ENCODE measurements around the gene ETS1.

Gene ETS1

GRCh38 chr11:128592454-128592853 lies 5.1 kb upstream of the ETS1 start:
- no peak for DNase-seq

DNA sequence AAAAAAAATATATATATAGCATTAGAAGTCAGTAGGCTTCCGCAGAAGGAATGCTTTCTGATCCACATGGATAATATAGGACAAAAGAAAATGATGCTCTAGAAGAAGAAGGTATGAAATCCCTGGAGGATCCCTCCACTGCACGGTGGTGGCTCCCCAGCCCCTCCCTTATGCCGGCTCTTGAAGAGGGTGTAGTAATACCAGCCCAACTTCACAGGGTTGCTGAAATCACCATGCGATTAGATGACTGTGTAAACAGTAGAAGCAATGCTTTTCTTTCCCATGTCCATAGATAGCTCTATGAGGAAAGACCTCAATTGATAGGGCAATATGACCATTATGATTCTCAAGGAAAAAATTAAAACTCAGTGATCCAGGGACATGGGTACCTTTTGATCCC lies 3.2 kb upstream of the ETS1 start:
- DNase-seq = no peak

DNA sequence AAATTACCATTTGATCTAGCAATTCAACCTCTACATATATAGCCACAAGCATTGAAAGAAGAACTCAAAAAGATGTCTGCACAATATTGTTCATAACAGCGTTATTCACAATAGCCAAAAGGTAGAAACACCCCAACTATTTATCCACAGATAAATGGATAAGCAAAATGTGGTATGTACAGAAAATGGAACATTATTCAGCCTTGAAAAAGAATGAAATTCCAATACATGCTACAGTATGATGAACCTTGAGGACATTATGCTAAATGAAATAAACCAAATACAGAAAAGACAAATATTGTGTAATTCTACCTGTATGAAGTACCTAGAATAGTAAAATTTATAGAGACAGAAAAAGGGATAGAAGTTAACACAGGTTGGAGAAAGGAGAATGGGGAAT lies 2.6 kb upstream of the ETS1 start:
- no peak for DNase-seq

- no peak for DNase-seq
Measured at GRCh38 chr11:128588093-128588492, 735 bp upstream of the ETS1 start.

- DNase-seq = no peak
Measured at GRCh38 chr11:128586689-128587088, 669 bp downstream of the ETS1 start.

GRCh38 chr11:128585498-128586238 lies 1.7 kb downstream of the ETS1 start:
- no peak for DNase-seq

- no peak for DNase-seq
Measured at GRCh38 chr11:128584253-128584652, 3.1 kb downstream of the ETS1 start.

GRCh38 chr11:128582496-128583366 lies 4.6 kb downstream of the ETS1 start:
- no peak for DNase-seq

DNA sequence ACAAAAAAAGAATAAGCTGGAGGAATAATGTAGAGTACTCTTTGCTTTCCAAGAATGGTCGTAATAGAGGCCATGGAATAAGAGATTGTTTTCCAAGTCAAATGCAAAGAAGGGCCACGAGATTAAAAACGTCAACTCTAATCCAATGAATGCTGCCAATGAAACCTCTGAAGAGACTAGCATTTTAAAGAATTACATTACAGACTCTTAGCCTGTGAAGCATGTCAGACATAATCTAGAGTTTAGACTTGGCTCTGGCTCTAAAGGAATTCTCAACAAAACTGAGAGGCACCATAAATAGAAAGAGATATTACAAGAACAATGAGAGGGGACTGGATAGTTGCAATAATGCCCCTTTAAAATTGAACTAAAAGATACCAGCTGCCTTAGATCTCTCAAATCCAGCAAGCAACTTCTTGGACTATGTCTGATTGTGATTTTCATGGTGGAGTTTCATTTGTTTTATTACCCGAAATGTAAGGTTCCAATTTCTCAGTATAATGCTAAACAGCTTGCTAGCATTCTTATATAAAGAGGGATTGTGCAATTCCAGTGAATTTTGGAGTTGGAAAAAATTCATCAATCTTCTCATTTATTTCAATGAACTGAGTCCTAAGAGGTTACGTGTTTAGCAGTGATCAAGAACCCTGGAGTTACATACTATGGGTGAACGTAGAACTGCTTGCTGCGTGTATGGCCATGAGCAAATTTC lies 5.6 kb downstream of the ETS1 start:
- no peak for DNase-seq

DNA sequence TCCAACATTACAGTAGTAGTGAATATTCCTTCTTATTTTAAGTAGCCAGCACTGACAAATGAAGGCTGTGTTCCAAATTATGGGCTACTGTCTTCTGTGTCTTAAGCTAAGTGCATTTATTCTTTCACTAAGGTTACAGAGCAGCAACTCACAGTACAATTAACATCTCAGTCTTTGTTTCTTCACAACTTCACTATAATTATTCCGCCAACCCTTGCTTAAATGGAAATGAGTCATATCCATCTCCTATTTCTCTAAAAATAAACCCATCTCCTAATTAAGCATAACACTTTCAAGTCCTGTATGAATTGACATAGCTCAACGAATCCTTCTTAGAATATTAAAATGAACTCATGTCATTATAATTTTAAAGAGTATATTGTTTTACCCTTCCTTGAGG lies 6.7 kb downstream of the ETS1 start:
- peak; percentile 6 to 11 for DNase-seq

DNA sequence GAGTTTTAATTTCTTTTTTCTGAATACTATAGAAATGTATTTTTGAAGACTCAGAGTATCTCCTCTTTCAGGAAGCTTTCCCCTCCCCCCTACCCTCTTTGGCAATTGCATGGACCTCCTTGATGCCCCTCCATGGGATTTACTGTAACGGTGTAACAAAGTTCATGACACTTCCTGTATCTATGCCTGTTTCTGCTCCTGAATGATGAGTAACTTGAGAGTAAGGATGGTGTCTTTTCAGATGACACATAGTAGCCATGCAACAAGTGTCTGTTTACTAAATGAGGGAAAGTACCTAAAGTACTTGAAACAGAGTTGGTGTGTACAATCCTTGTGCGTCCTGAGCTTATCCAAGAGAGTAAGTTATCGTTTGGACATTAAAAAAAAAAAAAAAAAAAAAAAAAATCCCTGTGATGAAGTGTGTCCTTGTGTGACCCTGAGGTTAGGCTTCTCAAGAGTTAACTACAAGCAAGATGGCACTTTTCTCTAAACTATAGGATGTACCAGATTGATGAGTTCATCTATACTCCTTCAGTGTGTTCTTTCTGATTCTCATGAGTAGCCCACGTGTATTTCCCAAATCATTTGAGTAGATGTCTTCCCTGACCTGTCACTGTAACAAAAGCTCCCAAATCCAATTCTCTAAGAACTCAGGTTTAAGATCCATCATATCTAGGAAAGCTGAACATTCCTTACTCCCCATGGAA lies 7.4 kb downstream of the ETS1 start:
- DNase-seq = no peak

GRCh38 chr11:128576555-128576954 lies 10.8 kb downstream of the ETS1 start:
- no peak for DNase-seq

- no peak for DNase-seq
Measured at GRCh38 chr11:128575961-128576350, 11.4 kb downstream of the ETS1 start.

- DNase-seq = no peak
Measured at GRCh38 chr11:128575174-128575960, 12.0 kb downstream of the ETS1 start.

- DNase-seq = no peak
Measured at GRCh38 chr11:128574576-128575011, 12.8 kb downstream of the ETS1 start.

GRCh38 chr11:128573638-128574037 lies 13.7 kb downstream of the ETS1 start:
- DNase-seq = no peak

DNA sequence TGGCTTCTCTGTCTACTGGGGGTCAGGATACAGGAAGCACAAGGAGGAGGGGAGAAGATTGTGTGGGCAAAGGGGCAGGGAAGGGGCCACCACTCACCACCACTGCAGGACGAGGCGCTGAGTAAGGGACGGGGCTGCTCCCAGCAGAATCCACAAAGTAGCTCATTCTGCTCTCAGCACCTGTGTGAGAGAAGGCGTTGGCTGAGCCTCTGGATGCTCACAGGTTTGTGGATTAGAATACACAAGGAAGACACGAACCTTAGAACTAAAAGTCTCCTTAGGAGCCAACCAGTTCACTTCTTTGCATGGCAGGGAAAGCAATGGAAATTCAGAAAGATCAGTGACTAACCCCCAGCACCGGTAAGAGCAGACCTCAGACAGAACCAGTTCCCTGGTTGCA lies 14.4 kb downstream of the ETS1 start:
- DNase-seq = no peak

- no peak for DNase-seq
Measured at GRCh38 chr11:128570632-128571031, 16.7 kb downstream of the ETS1 start.

GRCh38 chr11:128569291-128569690 lies 18.1 kb downstream of the ETS1 start:
- no peak for DNase-seq

- DNase-seq = no peak
Measured at GRCh38 chr11:128568166-128568778, 19.1 kb downstream of the ETS1 start.

- no peak for DNase-seq
Measured at GRCh38 chr11:128567130-128567529, 20.2 kb downstream of the ETS1 start.

DNA sequence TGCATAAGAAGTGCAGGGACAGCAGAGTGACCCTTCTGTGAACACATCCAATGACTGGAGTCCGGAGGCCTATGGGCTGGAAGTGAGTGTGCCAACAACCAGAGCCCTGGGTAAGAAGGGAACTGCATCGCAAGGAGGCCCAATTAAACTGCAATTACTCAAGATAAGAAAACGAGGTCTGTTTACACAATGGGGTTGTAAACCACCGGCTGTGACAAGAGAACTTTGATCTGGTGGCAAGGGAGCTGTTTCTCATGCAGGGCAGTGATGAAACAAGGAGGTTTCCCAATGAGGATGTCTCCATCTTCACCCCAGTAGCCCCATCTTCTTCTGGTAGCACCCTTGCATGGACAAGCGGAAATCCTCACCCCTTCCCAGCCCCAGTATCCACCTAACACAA lies 21.5 kb downstream of the ETS1 start:
- no peak for DNase-seq

Data from NCI-H2081 (cell line).